GM12872 (cell line): ENCODE measurements around the gene LRIG1.

Experiments
- TF ChIP-seq, protein P1 (sequence below): IDR thresholded peaks from 3 replicates; pipeline ENCODE4 v1.5.1; 2011; ENCODE audit warnings: low read depth, mild to moderate bottlenecking, low read length, moderate library complexity; ENCODE audit not compliant: insufficient read depth

LRIG1 gene

DNA sequence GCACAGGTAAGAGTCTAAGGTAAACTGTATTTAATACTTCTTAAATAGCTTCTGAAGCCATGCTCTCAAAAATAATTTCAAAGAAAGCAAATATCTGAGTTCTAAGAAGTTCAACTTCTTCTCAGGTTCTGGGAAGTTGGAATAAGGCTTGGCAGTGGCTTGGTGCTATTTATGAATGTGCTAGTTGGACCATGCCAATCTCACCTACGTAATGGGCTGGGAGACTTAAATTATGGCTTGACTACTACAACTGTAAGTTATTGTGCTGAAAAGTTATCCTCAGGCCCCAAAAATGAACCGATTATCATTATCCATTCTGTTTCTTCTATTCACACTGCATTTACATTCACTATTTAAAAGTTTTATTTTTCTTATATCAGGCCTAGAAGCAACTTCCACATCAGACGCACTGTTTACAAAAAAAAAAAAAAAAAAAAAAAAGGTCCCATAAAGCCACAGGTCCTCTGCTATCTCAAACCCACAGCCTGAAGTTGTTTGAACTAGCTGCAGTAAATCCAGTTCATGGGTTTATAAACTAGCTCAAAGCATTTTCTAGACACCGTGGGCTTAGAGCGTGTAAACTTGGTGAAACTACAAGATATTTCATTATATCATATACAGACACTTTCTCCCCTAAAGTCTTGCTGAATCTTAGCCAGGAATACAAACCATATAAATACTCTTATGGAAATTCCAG lies 3.4 kb downstream of the LRIG1 start:
- TF ChIP-seq, protein P1, sequence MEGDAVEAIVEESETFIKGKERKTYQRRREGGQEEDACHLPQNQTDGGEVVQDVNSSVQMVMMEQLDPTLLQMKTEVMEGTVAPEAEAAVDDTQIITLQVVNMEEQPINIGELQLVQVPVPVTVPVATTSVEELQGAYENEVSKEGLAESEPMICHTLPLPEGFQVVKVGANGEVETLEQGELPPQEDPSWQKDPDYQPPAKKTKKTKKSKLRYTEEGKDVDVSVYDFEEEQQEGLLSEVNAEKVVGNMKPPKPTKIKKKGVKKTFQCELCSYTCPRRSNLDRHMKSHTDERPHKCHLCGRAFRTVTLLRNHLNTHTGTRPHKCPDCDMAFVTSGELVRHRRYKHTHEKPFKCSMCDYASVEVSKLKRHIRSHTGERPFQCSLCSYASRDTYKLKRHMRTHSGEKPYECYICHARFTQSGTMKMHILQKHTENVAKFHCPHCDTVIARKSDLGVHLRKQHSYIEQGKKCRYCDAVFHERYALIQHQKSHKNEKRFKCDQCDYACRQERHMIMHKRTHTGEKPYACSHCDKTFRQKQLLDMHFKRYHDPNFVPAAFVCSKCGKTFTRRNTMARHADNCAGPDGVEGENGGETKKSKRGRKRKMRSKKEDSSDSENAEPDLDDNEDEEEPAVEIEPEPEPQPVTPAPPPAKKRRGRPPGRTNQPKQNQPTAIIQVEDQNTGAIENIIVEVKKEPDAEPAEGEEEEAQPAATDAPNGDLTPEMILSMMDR, result no peak

- TF ChIP-seq, protein P1, result no peak
Observed at GRCh38 chr3:66496746-66497145, 4.1 kb downstream of the LRIG1 start.

DNA sequence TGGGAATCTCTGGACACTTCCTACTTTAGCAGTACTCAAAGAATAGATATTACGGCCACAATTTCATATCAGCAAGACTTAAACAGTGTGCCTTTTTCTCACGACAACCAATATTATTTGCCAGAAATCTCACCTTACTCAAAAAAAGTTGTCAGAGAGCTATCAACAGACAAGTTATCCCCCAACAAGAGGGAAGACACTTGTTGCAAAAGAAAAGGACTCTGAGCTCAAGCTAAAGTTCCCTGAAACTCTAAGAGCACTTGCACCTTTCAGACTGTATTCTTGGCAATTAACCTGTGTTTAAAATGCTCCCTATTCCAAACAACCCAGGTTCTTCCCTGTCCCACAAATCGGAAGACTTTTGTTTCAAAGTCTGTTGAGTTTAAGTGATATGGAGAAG lies 4.5 kb downstream of the LRIG1 start:
- TF ChIP-seq, protein P1, result no peak

DNA sequence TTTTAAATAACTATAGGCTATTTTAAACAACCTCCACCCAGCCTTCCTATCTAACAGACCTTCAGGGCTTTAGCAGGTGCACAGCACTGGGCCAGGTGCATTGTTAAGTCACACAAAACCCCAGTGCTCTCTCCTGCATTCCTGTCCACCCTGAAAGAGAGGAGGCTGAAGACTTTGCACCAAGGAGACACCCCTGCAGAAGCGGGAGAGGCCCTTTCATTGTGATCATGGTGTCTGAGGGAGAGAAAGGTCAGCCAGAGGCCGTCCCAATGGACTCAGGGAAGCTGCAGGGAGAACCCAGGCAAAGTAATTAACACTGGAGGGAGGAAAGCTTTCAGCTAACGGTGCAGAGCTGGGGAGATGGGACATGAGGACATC lies 5.2 kb downstream of the LRIG1 start:
- TF ChIP-seq, protein P1, result no peak

DNA sequence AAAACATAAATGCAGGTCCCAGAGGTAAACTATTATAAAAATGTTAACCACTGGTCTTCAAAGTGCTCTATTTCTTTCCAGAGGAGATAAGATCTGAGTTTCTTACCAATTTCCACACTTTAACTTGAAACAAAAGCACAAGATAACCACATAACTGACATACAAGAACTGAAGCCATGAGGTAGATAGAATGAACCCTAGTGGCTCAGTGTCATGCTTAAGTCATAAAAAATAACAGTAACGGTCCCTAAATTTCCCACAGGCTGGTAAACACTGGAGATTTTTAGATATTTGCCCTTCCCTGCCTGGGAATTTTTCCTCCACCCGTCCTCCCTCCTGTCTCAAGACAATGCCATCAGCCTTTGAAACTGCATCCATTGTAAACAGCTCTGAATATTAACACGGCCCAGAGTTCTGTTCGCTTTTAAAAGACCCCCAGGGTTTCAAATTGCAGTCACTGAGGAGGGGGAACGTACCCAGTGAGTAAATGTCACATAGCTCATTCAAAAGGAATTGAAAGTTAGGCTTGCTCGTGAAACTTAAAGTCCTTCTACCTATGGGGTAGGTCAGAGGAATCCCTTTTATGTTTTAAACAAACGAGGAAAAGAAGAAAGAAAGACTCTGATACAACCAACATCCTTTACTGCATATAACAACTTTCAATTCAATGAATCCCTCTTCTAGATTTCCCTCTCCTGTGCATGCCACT lies 5.7 kb downstream of the LRIG1 start:
- TF ChIP-seq, protein P1, result no peak

DNA sequence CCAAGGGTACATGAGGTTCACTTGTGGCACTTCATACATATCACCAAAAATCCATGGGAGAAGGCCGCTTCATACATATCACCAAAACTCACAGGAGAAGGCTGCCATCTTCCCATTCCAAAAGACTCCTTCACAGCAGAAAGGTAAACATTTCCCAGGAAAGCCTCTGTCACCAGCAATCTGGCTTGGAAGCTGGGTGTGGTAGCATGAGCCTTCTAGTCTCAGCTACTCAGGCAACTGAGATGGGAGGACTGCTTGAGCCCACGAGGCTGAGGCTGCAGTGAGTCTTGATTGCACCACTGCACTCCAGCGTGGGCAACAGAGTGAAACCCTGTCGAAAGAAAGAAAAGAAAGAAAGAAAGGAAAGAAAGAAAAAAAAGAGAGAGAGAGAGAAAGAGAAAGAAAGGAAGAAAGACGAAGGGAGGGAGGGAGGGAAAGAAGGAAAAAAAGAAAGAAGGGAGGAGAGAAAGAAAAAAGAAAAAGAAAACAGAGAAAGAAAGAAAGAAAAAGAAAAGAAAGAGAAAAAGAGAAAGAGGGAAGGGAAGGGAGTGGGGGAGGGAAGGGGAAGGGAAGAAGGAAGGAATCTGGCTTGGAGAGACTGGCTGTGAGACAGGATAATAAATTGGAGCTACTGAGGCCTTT lies 7.2 kb downstream of the LRIG1 start:
- TF ChIP-seq, protein P1, result no peak

- TF ChIP-seq, protein P1, result no peak
Observed at GRCh38 chr3:66492672-66493071, 8.2 kb downstream of the LRIG1 start.
